Aorta (tissue), 5 donors: ENCODE measurements around the gene GPR101. TPM values are rescaled to one million over a fixed set of nuclear protein-coding genes. Genes with fewer than 3 reads are reported as not detected.

Source experiments
- ATAC-seq: fragments of 200-7000 bp; cut with Tn5 transposase; one replicate; pipeline ENCODE4 v1.9.1; 2022; ENCODE audit warnings: moderate library complexity; ENCODE audit not compliant: low FRiP score
- DNase-seq, 2 donors: peaks; one replicate each; pipeline ENCODE4 v3.0.0-alpha.2; 2020
- H3K27ac ChIP-seq, 2 donors: one replicate each; pipeline ENCODE4 v1.5.1; 2013; ENCODE audit warnings: low read length in 2 of 2, mild to moderate bottlenecking in 2 of 2, moderate library complexity in 2 of 2, control low read depth in 1 of 2, inconsistent platforms in 1 of 2, low read depth in 1 of 2
- H3K27me3 ChIP-seq, 2 donors: one replicate each; pipeline ENCODE4 v1.6.1; 2013; ENCODE audit warnings: control low read depth in 1 of 2, low read length in 1 of 2, mild to moderate bottlenecking in 1 of 2, moderate library complexity in 1 of 2; ENCODE audit not compliant: insufficient read depth in 2 of 2, control insufficient read depth in 1 of 2
- H3K36me3 ChIP-seq, 2 donors: one replicate each; pipeline ENCODE4 v1.6.1; 2013; ENCODE audit warnings: control low read depth in 1 of 2, low read length in 1 of 2, mild to moderate bottlenecking in 1 of 2; ENCODE audit not compliant: insufficient read depth in 2 of 2, control insufficient read depth in 1 of 2
- H3K4me1 ChIP-seq, 2 donors: one replicate each; pipeline ENCODE4 v1.6.1; 2013; ENCODE audit warnings: low read length in 2 of 2, control low read depth in 1 of 2, mild to moderate bottlenecking in 1 of 2, moderate library complexity in 1 of 2; ENCODE audit not compliant: insufficient read depth in 2 of 2, control insufficient read depth in 1 of 2
- H3K4me3 ChIP-seq, 2 donors: one replicate each; pipeline ENCODE4 v1.5.1; 2013; ENCODE audit warnings: low read length in 2 of 2, control low read depth in 1 of 2, mild to moderate bottlenecking in 1 of 2
- H3K9me3 ChIP-seq: one replicate; pipeline ENCODE4 v1.6.1; 2013; ENCODE audit warnings: mild to moderate bottlenecking, low read length; ENCODE audit not compliant: control insufficient read depth
- WGBS, 2 donors: extraction: QIAGEN DNeasy Blood & Tissue Kit; methylation state at CpG; one replicate each; pipeline ENCODE4 v1.1.7; 2013; 5-methylcytosine and 5-hydroxymethylcytosine counted together
- intact Hi-C, 2 donors: fragments of 100-400 bp; cut with DNase I; formaldehyde crosslinking; loops; one replicate each; pipeline versions ENCODE4 v1.14.2 to v1.15.0; 2022
- long read RNA-seq, 2 donors: library from polyadenylated mRNA; unstranded; transcript quantifications; one replicate each; pipeline ENCODE4 v2.0.0, GENCODE V29; 2020 to 2021
- polyA plus RNA-seq, 2 donors: library from polyadenylated mRNA; stranded (reverse); fragments of 200-250 nt; gene quantifications; one replicate each; pipeline ENCODE4 v1.2.3, GENCODE V29; 2013
- total RNA-seq, 2 donors: library from RNA; stranded (reverse); fragmentation: NEBNext Ultra II Directional; extraction: Animal tissue kit (Norgen Biotek cat#: 25700); gene quantifications; one replicate each; pipeline ENCODE4 v1.2.1, GENCODE V29; 2021
- donor health status: healthy with polysubstance abuse.
- donor health status: Bipolar disorder and iron deficiency.
- donor health status: DM: no; HTN: no; CAD: no.
- donor health status: DM: no; HTN: no; CAD: no.
- donor health status: DM: yes; HTN: yes; CAD: no.

The GPR101 gene
- total RNA-seq (not detected), polyA plus RNA-seq (not detected)
- long read RNA-seq, donor 1, result 0 reads
- long read RNA-seq, donor 2, result 0 reads

GRCh38 chrX:137033774-137034507 is at the start of gene GPR101:
GPR101 (minus strand) TSS chrX:137033995; CDS start chrX:137031674, 2,321 bp downstream.
- H3K9me3 ChIP-seq, result no peaks in the 10 kb centered on the region
- WGBS, 2 donors, result 1 to 34% methylated on average over 43 to 68 of the region's 68 CpGs
- no peak within 1 kb of the TSS for H3K4me3 ChIP-seq
- H3K27me3 ChIP-seq, result no peaks in the 10 kb centered on the region
- no peak for DNase-seq
- no peak within 1 kb of the TSS for H3K27ac ChIP-seq
- ATAC-seq, result no peak
- no peaks in the 10 kb centered on the region for H3K4me1 ChIP-seq
- intact Hi-C loops, result no loop called here
- no peaks in the 10 kb centered on the region for H3K36me3 ChIP-seq

DNA sequence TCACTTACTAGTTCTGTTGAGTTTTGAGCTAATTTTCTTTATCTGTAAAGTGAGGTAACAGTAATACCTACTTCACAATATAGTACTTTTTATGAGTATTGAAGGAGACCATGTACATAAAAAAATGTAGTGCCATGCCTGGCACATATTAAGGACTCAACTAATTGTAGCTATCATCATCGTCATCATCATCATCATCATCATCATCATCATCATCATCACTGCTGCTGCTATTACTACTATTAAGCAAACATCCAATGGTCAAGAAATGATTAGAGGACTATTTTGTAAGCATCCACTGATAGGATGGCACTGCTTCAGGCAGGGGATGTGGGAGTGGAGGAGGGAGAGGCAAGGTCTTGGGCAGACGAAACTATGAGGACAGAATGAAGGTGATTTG is 47.4 kb upstream of the GPR101 start:
- intact Hi-C loops, result no loop called here
- WGBS, 2 donors, result 73 to 82% methylated on average over 2 of the region's 2 CpGs
- no peaks in the 10 kb centered on the region for H3K4me1 ChIP-seq
- H3K4me3 ChIP-seq, result no peak overlapping the region
- H3K36me3 ChIP-seq, result no peaks in the 10 kb centered on the region
- no peaks in the 10 kb centered on the region for H3K9me3 ChIP-seq
- DNase-seq (no peak), ATAC-seq (no peak)
- no peaks in the 10 kb centered on the region for H3K27me3 ChIP-seq
- no peak overlapping the region for H3K27ac ChIP-seq

- WGBS, 2 donors, result 16 to 22% methylated on average over 1 of the region's 1 CpG
Measured at GRCh38 chrX:137072396-137072795, 38.6 kb upstream of the GPR101 start.

DNA sequence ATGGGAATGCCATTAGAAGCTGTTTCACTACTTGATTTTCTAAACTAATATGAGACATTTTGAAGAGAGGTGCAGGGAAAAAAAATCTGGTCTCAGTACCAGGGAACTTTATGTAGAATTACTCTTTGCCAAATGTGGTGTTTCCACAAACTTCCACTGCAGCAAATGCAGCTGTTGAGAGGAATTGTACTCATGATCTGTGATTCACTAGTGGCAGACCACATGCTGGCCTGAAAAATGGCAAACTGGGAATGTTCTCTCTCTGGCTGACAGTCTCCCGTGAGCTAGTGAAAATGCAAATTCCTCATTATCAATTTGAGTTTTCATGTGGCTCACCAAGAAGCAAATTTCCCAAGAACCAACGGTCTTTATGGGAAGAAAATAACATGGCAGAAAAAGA is 37.8 kb upstream of the GPR101 start:
- Histone ChIP-seq H3K27ac (no peak overlapping the region), H3K27me3 (no peaks in the 10 kb centered on the region), H3K4me1 (no peaks in the 10 kb centered on the region), H3K4me3 (no peak overlapping the region), H3K36me3 (no peaks in the 10 kb centered on the region), H3K9me3 (no peaks in the 10 kb centered on the region)
- whole genome bisulfite sequencing, 2 donors, result 39 to 49% methylated on average over 2 of the region's 2 CpGs
- intact Hi-C loops, result no loop called here
- DNase-seq (no peak), ATAC-seq (no peak)

More at GRCh38 chrX:137072396-137072795, 38.6 kb upstream of the GPR101 start:
- no peaks in the 10 kb centered on the region for H3K4me1 ChIP-seq
- intact Hi-C loops, result no loop called here
- no peak overlapping the region for H3K27ac ChIP-seq
- no peaks in the 10 kb centered on the region for H3K36me3 ChIP-seq
- no peaks in the 10 kb centered on the region for H3K27me3 ChIP-seq
- no peak overlapping the region for H3K4me3 ChIP-seq
- ATAC-seq (no peak), DNase-seq (no peak)
- H3K9me3 ChIP-seq, result no peaks in the 10 kb centered on the region

DNA sequence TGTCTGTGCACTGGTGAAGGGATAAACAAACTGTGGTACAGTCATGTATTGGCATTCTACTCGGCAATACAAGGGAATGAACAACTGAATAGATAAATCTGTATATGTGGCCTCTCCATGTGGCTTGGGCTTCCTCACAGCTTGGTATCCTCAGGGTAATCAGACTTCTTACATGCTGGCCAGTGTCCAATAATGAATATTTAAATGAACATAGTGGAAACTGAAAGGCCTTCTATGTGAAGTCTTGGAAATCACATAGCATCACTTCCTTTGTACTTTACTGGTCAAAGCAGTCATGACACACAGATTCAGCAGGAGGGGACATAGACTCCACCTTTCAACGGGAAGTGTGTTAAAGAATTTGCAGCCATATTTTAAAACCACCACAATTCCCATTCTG is 33.4 kb upstream of the GPR101 start:
- no peaks in the 10 kb centered on the region for H3K36me3 ChIP-seq
- intact Hi-C loops, result no loop called here
- no peaks in the 10 kb centered on the region for H3K27me3 ChIP-seq
- H3K4me3 ChIP-seq, result no peak overlapping the region
- no peak overlapping the region for H3K27ac ChIP-seq
- H3K4me1 ChIP-seq, result no peaks in the 10 kb centered on the region
- H3K9me3 ChIP-seq, result no peaks in the 10 kb centered on the region
- 80 to 84% methylated on average over 2 of the region's 2 CpGs for WGBS, 2 donors
- DNase-seq, result no peak
- ATAC-seq, result no peak

DNA sequence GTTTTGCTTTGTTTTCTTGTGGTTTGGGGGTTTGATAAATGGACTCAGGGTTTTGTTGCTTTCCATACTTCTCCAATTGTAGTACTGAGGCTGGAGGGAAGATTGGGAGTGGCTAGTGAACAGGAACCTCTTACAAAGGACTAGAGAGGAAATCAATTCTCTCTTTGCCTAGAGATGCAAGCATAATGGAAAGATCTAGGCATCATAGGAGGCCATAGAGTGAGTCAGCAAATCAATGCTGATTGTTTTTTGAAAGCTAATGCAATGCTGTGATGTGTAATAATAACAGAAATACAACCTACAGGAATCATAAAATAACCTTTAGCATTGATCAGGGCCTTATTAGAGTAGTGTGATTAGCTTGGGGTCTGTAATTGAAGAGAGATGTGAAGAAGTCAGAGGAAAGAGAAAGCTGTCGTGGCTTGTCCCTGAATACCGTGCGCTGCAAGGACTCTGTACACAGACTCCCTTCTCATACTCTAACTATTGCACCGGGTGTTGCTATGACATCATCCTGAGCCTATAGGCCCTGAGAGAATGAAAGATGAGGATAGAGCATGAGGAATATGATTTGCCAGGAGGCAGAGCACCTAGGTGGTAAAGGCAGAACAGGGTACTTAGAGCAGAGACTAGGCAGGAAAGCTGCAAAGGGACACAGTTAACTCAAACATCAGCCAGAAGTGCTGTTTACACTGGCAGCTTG is 29.3 kb upstream of the GPR101 start:
- H3K27me3 ChIP-seq, result no peaks in the 10 kb centered on the region
- no peaks in the 10 kb centered on the region for H3K4me1 ChIP-seq
- no peaks in the 10 kb centered on the region for H3K36me3 ChIP-seq
- no peak for ATAC-seq
- no peaks in the 10 kb centered on the region for H3K9me3 ChIP-seq
- no peak overlapping the region for H3K4me3 ChIP-seq
- DNase-seq, result no peak
- intact Hi-C loops, result no loop called here
- no peak overlapping the region for H3K27ac ChIP-seq
- WGBS, 2 donors, result 57 to 58% methylated on average over 4 of the region's 4 CpGs

GRCh38 chrX:137058339-137059127 is 24.7 kb upstream of the GPR101 start:
- Histone ChIP-seq H3K36me3 (no peaks in the 10 kb centered on the region), H3K4me1 (no peaks in the 10 kb centered on the region), H3K27ac (no peak overlapping the region), H3K9me3 (no peaks in the 10 kb centered on the region), H3K4me3 (no peak overlapping the region), H3K27me3 (no peaks in the 10 kb centered on the region)
- 21 to 33% methylated on average over 2 of the region's 2 CpGs for WGBS, 2 donors
- no peak for ATAC-seq
- intact Hi-C loops, result loop anchor here in 1 of 2 donors (10.0 kb wide), 1 partner anchor 104 kb away; no protein-coding TSS in a partner anchor
- DNase-seq, result no peak

DNA sequence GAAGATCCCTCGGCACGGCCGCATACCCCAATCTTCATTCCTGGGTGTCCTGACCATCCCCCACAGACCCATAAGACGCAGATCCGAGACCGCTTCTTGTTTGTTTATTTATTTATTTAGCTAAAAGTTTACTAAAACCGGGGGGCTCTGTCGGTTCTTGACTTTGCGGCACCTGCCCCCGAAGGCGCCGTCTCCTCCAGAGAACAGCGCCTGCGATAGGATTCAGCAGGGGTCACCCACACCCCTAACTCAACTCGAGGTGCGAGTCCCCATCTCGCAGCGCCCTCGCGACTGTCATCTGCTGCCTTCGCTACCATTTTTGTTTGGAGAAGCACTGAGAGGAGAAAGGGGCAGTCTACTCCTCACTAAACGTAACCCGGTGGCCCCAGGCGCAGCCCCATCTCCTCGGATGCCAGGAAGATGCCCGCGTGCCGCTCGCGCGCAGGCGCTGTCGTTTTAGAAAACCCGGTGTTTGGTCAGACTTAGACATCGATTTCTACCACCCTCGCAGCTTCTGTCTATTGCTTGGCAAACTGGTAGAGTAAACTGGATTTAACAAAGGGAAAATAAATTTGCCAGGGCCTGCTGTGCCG is 18.9 kb upstream of the GPR101 start:
- no peaks in the 10 kb centered on the region for H3K9me3 ChIP-seq
- no peaks in the 10 kb centered on the region for H3K4me1 ChIP-seq
- intact Hi-C loops, result loop anchor here (5.0 to 10.0 kb wide), 2 partner anchors 95 to 98 kb away; no protein-coding TSS in a partner anchor
- DNase-seq, result no peak
- ATAC-seq, result no peak
- H3K4me3 ChIP-seq, result peak overlapping the region in 1 of 2 donors; percentile 33
- 2 to 26% methylated on average over 37 of the region's 37 CpGs for WGBS, 2 donors
- H3K27ac ChIP-seq, result no peak overlapping the region
- no peaks in the 10 kb centered on the region for H3K27me3 ChIP-seq
- H3K36me3 ChIP-seq, result no peaks in the 10 kb centered on the region
